OCI-LY1 (cell line): ENCODE measurements around the gene ARPIN.

Source experiments
- H2AFZ ChIP-seq: fragments of 200-600 bp; sonication (generic), shearing (Covaris generic); 2 replicates; pipeline ENCODE4 v1.6.0; 2014; ENCODE audit warnings: antibody characterized with exemption, mild to moderate bottlenecking, low read length
- H3F3A ChIP-seq: fragments of 200-600 bp; sonication (generic), shearing (Covaris generic); 2 replicates; pipeline ENCODE4 v1.6.0; 2014; ENCODE audit warnings: mild to moderate bottlenecking, antibody characterized with exemption, low read length, moderate library complexity; ENCODE audit not compliant: insufficient read depth
- H3K27ac ChIP-seq: fragments of 200-600 bp; sonication (generic); 2 replicates; pipeline ENCODE4 v1.5.1; 2014; ENCODE audit warnings: low read length, mixed run types, mild to moderate bottlenecking, low read depth; ENCODE audit not compliant: poor library complexity, severe bottlenecking
- H3K27me3 ChIP-seq: fragments of 200-600 bp; sonication (generic); 2 replicates; pipeline ENCODE4 v1.6.0; 2014; ENCODE audit warnings: antibody characterized with exemption, mild to moderate bottlenecking, low read length, moderate library complexity; ENCODE audit not compliant: insufficient read depth
- H3K36me3 ChIP-seq: fragments of 200-600 bp; sonication (generic); 2 replicates; pipeline ENCODE4 v1.6.1; 2014; ENCODE audit warnings: mild to moderate bottlenecking, antibody characterized with exemption, low read length, moderate library complexity, mixed read lengths; ENCODE audit not compliant: insufficient read depth
- H3K4me1 ChIP-seq: fragments of 200-600 bp; sonication (generic); 2 replicates; pipeline ENCODE4 v1.5.1; 2014; ENCODE audit warnings: mild to moderate bottlenecking, low read length, moderate library complexity; ENCODE audit not compliant: insufficient read depth, severe bottlenecking
- H3K4me2 ChIP-seq: fragments of 200-600 bp; sonication (generic), shearing (Covaris generic); 2 replicates; pipeline ENCODE4 v1.6.1; 2014; ENCODE audit warnings: low read length
- H3K4me3 ChIP-seq: fragments of 200-600 bp; sonication (generic); 2 replicates; pipeline ENCODE4 v1.5.1; 2014; ENCODE audit warnings: low read length, low read depth, mild to moderate bottlenecking, mixed read lengths; ENCODE audit not compliant: poor library complexity, severe bottlenecking
- H3K79me2 ChIP-seq: fragments of 200-600 bp; shearing (Covaris generic); 2 replicates; pipeline ENCODE4 v1.6.1; 2016; ENCODE audit warnings: mixed run types, low read length, mixed read lengths; ENCODE audit not compliant: insufficient read depth
- H3K9ac ChIP-seq: fragments of 200-600 bp; sonication (generic), shearing (Covaris generic); 2 replicates; pipeline ENCODE4 v1.6.1; 2014; ENCODE audit warnings: mild to moderate bottlenecking, low read length, mixed read lengths
- H3K9me2 ChIP-seq: fragments of 200-600 bp; sonication (generic), shearing (Covaris generic); 2 replicates; pipeline ENCODE4 v1.6.1; 2014; ENCODE audit warnings: low read depth, mild to moderate bottlenecking, low read length, mixed read lengths
- H3K9me3 ChIP-seq: fragments of 200-600 bp; shearing (Covaris generic); 2 replicates; pipeline ENCODE4 v1.6.1; 2014; ENCODE audit warnings: low read length, mixed read lengths
- H4K20me1 ChIP-seq: fragments of 200-600 bp; sonication (generic), shearing (Covaris generic); 2 replicates; pipeline ENCODE4 v1.6.0; 2016; ENCODE audit warnings: mild to moderate bottlenecking, low read length; ENCODE audit not compliant: insufficient read depth
- CTCF ChIP-seq: fragments of 200-600 bp; sonication (generic), shearing (Covaris generic); IDR thresholded peaks from 2 replicates; pipeline ENCODE4 v1.5.1; 2017; ENCODE audit warnings: mild to moderate bottlenecking, antibody characterized with exemption, low read length, moderate library complexity, mixed read lengths
- EZH2 ChIP-seq: fragments of 200-600 bp; sonication (generic), shearing (Covaris generic); IDR thresholded peaks from 2 replicates; pipeline ENCODE4 v1.8.0; 2017; ENCODE audit warnings: borderline replicate concordance, mixed run types, mild to moderate bottlenecking, antibody characterized with exemption, low read length, moderate library complexity, mixed read lengths

Gene ARPIN

GRCh38 chr15:89937365-89938350, 24.9 kb upstream of the ARPIN start:
- Histone ChIP-seq H2AFZ (no peak overlapping the region), H3K79me2 (no peaks in the 10 kb centered on the region), H4K20me1 (no peaks in the 10 kb centered on the region), H3K36me3 (no peaks in the 10 kb centered on the region), H3K9me2 (no peaks in the 10 kb centered on the region), H3K4me3 (no peak overlapping the region), H3K9ac (no peak overlapping the region), H3K4me2 (no peak overlapping the region), H3F3A (no peaks in the 10 kb centered on the region), H3K9me3 (no peaks in the 10 kb centered on the region), H3K27ac (no peak overlapping the region), H3K27me3 (peaks cover 7% of the 10 kb centered on the region; the same call in 1 of the 2 replicates), H3K4me1 (no peaks in the 10 kb centered on the region)
- no peak for TF ChIP-seq CTCF
- TF ChIP-seq EZH2, result no peak

GRCh38 chr15:89936786-89937265, 24.1 kb upstream of the ARPIN start:
- no peaks in the 10 kb centered on the region for H3K4me1 ChIP-seq
- no peak overlapping the region for H3K4me2 ChIP-seq
- no peaks in the 10 kb centered on the region for H3K9me3 ChIP-seq
- H3K36me3 ChIP-seq, result no peaks in the 10 kb centered on the region
- TF ChIP-seq EZH2 (no peak), CTCF (no peak)
- H2AFZ ChIP-seq, result no peak overlapping the region
- H3K4me3 ChIP-seq, result no peak overlapping the region
- H3K27ac ChIP-seq, result no peak overlapping the region
- no peaks in the 10 kb centered on the region for H3F3A ChIP-seq
- no peak overlapping the region for H3K9ac ChIP-seq
- H3K9me2 ChIP-seq, result no peaks in the 10 kb centered on the region
- no peaks in the 10 kb centered on the region for H4K20me1 ChIP-seq
- H3K79me2 ChIP-seq, result no peaks in the 10 kb centered on the region
- H3K27me3 ChIP-seq, result peaks cover 7% of the 10 kb centered on the region; the same call in 1 of the 2 replicates

GRCh38 chr15:89936051-89936785, 23.5 kb upstream of the ARPIN start:
- Histone ChIP-seq H3K36me3 (no peaks in the 10 kb centered on the region), H3K4me2 (no peak overlapping the region)

More at GRCh38 chr15:89936051-89936785, 23.5 kb upstream of the ARPIN start:
- Histone ChIP-seq H3F3A (no peaks in the 10 kb centered on the region), H3K27ac (no peak overlapping the region), H3K9me3 (no peaks in the 10 kb centered on the region), H3K4me1 (no peaks in the 10 kb centered on the region), H3K9me2 (no peaks in the 10 kb centered on the region), H3K27me3 (peaks cover 7% of the 10 kb centered on the region; the same call in 1 of the 2 replicates), H3K79me2 (no peaks in the 10 kb centered on the region), H3K9ac (no peak overlapping the region), H4K20me1 (no peaks in the 10 kb centered on the region), H2AFZ (no peak overlapping the region), H3K4me3 (no peak overlapping the region)
- TF ChIP-seq EZH2 (no peak), CTCF (no peak)
